AG20443 (cell line): ENCODE results near the gene ABHD2.
"Not testable (repeated sequence)": the region's sequence is repeated elsewhere in the genome, so short reads cannot be mapped to it uniquely, and the experiment has no call there.

Experiments used
- DNase-seq: peaks from one replicate; pipeline ENCODE4 v3.0.0; 2012; ENCODE audit warnings: low spot score, mixed read lengths

The ABHD2 gene

GRCh38 chr15:89139613-89140499, 51.6 kb downstream of the ABHD2 start:
- DNase-seq = peak; percentile 35

- no peak for DNase-seq
These were observed 52.3 kb downstream of the ABHD2 start for GRCh38 chr15:89140595-89140994.

- not testable (repeated sequence) for DNase-seq
These were observed 52.9 kb downstream of the ABHD2 start for GRCh38 chr15:89141159-89141558.

- DNase-seq = no peak
These were observed 53.6 kb downstream of the ABHD2 start for GRCh38 chr15:89141885-89142284.

GRCh38 chr15:89142423-89142822, 54.2 kb downstream of the ABHD2 start:
- no peak for DNase-seq

GRCh38 chr15:89143503-89144162, 55.4 kb downstream of the ABHD2 start:
- DNase-seq = peak; percentile 45

GRCh38 chr15:89144491-89144890, 56.2 kb downstream of the ABHD2 start:
- DNase-seq = no peak

- no peak for DNase-seq
These were observed 58.1 kb downstream of the ABHD2 start for GRCh38 chr15:89146366-89146765.

GRCh38 chr15:89148126-89148525, 59.9 kb downstream of the ABHD2 start:
- DNase-seq = no peak

GRCh38 chr15:89149501-89150101, 61.3 kb downstream of the ABHD2 start:
- no peak for DNase-seq

GRCh38 chr15:89150287-89150686, 62.0 kb downstream of the ABHD2 start:
- no peak for DNase-seq

- no peak for DNase-seq
These were observed 62.8 kb downstream of the ABHD2 start for GRCh38 chr15:89150762-89151664.

- DNase-seq = no peak
These were observed 66.9 kb downstream of the ABHD2 start for GRCh38 chr15:89155122-89155521.

GRCh38 chr15:89155656-89156055, 67.4 kb downstream of the ABHD2 start:
- no peak for DNase-seq

- no peak for DNase-seq
These were observed 68.8 kb downstream of the ABHD2 start for GRCh38 chr15:89157061-89157460.

- no peak for DNase-seq
These were observed 69.8 kb downstream of the ABHD2 start for GRCh38 chr15:89157918-89158564.

- no peak for DNase-seq
These were observed 73.4 kb downstream of the ABHD2 start for GRCh38 chr15:89161666-89162065.

- no peak for DNase-seq
These were observed 75.2 kb downstream of the ABHD2 start for GRCh38 chr15:89163271-89164055.

- DNase-seq = no peak
These were observed 76.5 kb downstream of the ABHD2 start for GRCh38 chr15:89164712-89165211.

- DNase-seq = no peak
These were observed 77.4 kb downstream of the ABHD2 start for GRCh38 chr15:89165677-89166076.
